ENCODE results near the gene TMEM101.

GRCh38 chr17:44063704-44064639 is 49.2 kb upstream of the TMEM101 start:
- TF ChIP-seq CTCF (IDR thresholded peaks at IDR 0.05) = no peak
- TF ChIP-seq POLR2A (IDR thresholded peaks at IDR 0.05) = no peak
